Measurements from ENCODE around the gene DGAT2L6. TPM values are rescaled to one million over a fixed set of nuclear protein-coding genes. Genes with fewer than 3 reads are reported as not detected.

The DGAT2L6 gene
- total and polyA plus RNA-seq, 10 donors: not detected

DNA sequence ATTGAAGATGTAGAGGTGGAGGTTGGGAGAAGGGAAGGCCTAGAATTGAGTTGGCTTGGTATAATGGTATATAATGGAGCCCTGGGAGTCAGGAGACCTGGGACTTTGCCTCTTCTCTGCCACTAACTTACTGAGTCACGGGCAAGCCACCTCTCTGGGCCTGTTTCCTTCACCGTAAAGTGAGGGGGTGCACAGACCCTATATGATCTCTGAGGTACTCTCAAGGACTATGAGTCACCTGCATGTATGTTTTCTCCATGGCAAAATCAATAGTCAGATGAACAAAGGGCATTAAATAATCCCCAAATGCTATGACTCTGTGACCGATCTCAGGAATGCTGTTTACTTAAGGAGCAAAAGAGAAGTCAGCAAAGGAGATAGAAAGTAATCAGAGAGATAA lies 77.6 kb downstream of the DGAT2L6 start:
- Histone ChIP-seq H3K4me3 (no peak overlapping the region), H3K27me3 (replicated peaks in 1 of 7) (no peaks in the 10 kb centered on the region), H3K27ac (no peak overlapping the region), H3K36me3 (no peaks in the 10 kb centered on the region), H3K4me1 (no peaks in the 10 kb centered on the region), H3K9me3 (no peaks in the 10 kb centered on the region)
- 85 to 100% (median 98%) methylated on average over 3 of the region's 3 CpGs for WGBS, 5 donors
- no peak for TF ChIP-seq POLR2AphosphoS5 (IDR thresholded peaks at IDR 0.05)
- TF ChIP-seq, protein P1, sequence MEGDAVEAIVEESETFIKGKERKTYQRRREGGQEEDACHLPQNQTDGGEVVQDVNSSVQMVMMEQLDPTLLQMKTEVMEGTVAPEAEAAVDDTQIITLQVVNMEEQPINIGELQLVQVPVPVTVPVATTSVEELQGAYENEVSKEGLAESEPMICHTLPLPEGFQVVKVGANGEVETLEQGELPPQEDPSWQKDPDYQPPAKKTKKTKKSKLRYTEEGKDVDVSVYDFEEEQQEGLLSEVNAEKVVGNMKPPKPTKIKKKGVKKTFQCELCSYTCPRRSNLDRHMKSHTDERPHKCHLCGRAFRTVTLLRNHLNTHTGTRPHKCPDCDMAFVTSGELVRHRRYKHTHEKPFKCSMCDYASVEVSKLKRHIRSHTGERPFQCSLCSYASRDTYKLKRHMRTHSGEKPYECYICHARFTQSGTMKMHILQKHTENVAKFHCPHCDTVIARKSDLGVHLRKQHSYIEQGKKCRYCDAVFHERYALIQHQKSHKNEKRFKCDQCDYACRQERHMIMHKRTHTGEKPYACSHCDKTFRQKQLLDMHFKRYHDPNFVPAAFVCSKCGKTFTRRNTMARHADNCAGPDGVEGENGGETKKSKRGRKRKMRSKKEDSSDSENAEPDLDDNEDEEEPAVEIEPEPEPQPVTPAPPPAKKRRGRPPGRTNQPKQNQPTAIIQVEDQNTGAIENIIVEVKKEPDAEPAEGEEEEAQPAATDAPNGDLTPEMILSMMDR (IDR thresholded peaks at IDR 0.05 in 8 of 11, conservative IDR thresholded peaks at IDR 0.05 in 3 of 11): no peak
- no peak for TF ChIP-seq POLR2A (IDR thresholded peaks at IDR 0.05)
- intact Hi-C loops (cut with DNase I; ENCODE audit: low total_unique reads): no loop called here
- no peak for DNase-seq

Small RNAs within 50 kb of the gene (small RNA-seq; reads per million reads assigned to genes)
- 0 to 0.12 (median 0.07) reads per million in 4 donors for gene RNA5SP507

Other genes with a start within 250 kb of the DGAT2L6 start
- not detected for gene AWAT2, start 127.5 kb upstream of the DGAT2L6 start, total RNA-seq
- gene AWAT2, start 127.5 kb upstream of the DGAT2L6 start, polyA plus RNA-seq: not detected
- gene OTUD6A, start 115.0 kb upstream of the DGAT2L6 start, total RNA-seq: not detected
- gene OTUD6A, start 115.0 kb upstream of the DGAT2L6 start, polyA plus RNA-seq: not detected
- 10 to 100 TPM; 36.4 to 67.7 (median 48.1) TPM for gene IGBP1, start 44.0 kb upstream of the DGAT2L6 start, total RNA-seq
- 10 to 100 TPM; 48.4 to 78.4 (median 67.6) TPM for gene IGBP1, start 44.0 kb upstream of the DGAT2L6 start, polyA plus RNA-seq
- gene AWAT1, start 57.2 kb downstream of the DGAT2L6 start, total RNA-seq: not detected
- not detected for gene AWAT1, start 57.2 kb downstream of the DGAT2L6 start, polyA plus RNA-seq
- 1 to 10 TPM in 4 of 7 donors, under 1 TPM in 3; 0.27 to 1.8 (median 1.3) TPM for gene P2RY4, start 82.7 kb downstream of the DGAT2L6 start, total RNA-seq
- under 1 TPM in 2 of 3 donors, not detected in 1; 0.06 to 0.11 TPM for gene P2RY4, start 82.7 kb downstream of the DGAT2L6 start, polyA plus RNA-seq
- not detected for gene ARR3, start 90.9 kb downstream of the DGAT2L6 start, total RNA-seq
- gene ARR3, start 90.9 kb downstream of the DGAT2L6 start, polyA plus RNA-seq: not detected
- not detected for gene RAB41, start 104.7 kb downstream of the DGAT2L6 start, total RNA-seq
- gene RAB41, start 104.7 kb downstream of the DGAT2L6 start, polyA plus RNA-seq: not detected
- 10 to 100 TPM; 20.0 to 28.6 (median 25.3) TPM for gene PDZD11, start 112.4 kb downstream of the DGAT2L6 start, total RNA-seq
- gene PDZD11, start 112.4 kb downstream of the DGAT2L6 start, polyA plus RNA-seq: 10 to 100 TPM; 36.7 to 44.5 (median 40.2) TPM
- gene KIF4A, start 112.6 kb downstream of the DGAT2L6 start, total RNA-seq: 1 to 10 TPM; 1.4 to 6.0 (median 3.2) TPM
- gene KIF4A, start 112.6 kb downstream of the DGAT2L6 start, polyA plus RNA-seq: 1 to 10 TPM in 2 of 3 donors, under 1 TPM in 1; 0.41 to 1.5 (median 1.3) TPM
- gene GDPD2, start 245.8 kb downstream of the DGAT2L6 start, total RNA-seq: 100 to 1,000 TPM in 1 of 7 donors, 10 to 100 TPM in 6; 37.0 to 103 (median 68.6) TPM
- gene GDPD2, start 245.8 kb downstream of the DGAT2L6 start, polyA plus RNA-seq: 10 to 100 TPM in 2 of 3 donors, 1 to 10 TPM in 1; 2.4 to 82.5 (median 25.1) TPM

Data from spleen (tissue), 11 donors.